Ovary (tissue), 9 donors: ENCODE data around the gene DCAF11. TPM values are rescaled to one million over a fixed set of nuclear protein-coding genes. Genes with fewer than 3 reads are reported as not detected.

Experiments used
- DNase-seq, 5 donors: peaks; one replicate each; pipeline ENCODE4 v3.0.0-alpha.2; 2019 to 2020
- H3K27ac ChIP-seq, 2 donors: fragments of 200-600 bp; one replicate each; pipeline versions ENCODE4 v1.5.1 to v1.8.0; 2019 to 2022
- H3K27me3 ChIP-seq: fragments of 200-600 bp; one replicate; pipeline ENCODE4 v1.8.0; 2022
- H3K36me3 ChIP-seq: fragments of 200-600 bp; sonication (generic); one replicate; pipeline ENCODE4 v1.5.1; 2019
- H3K4me1 ChIP-seq: one replicate; pipeline ENCODE4 v1.8.1; 2013; ENCODE audit warnings: mild to moderate bottlenecking, moderate library complexity; ENCODE audit not compliant: insufficient read depth
- H3K4me3 ChIP-seq: fragments of 200-600 bp; sonication (generic); one replicate; pipeline ENCODE4 v1.5.1; 2017
- H3K9me3 ChIP-seq, 2 donors: fragments of 200-600 bp in 1 of 2; sonication (generic) in 1 of 2; one replicate each; pipeline versions ENCODE4 v1.5.1 to v1.8.1; 2013 to 2019; ENCODE audit warnings: mild to moderate bottlenecking in 1 of 2, moderate library complexity in 1 of 2
- CTCF ChIP-seq, 3 donors: fragments of 450-650 bp in 2 of 3; fragments of 200-600 bp in 1 of 3; IDR thresholded peaks; one replicate each; pipeline versions ENCODE4 v1.5.1 to v1.8.0; 2016 to 2022; ENCODE audit warnings: antibody characterized with exemption in 3 of 3, mild to moderate bottlenecking in 1 of 3
- EP300 ChIP-seq: sonication (generic); formaldehyde crosslinking; IDR thresholded peaks from one replicate; pipeline ENCODE4 v1.6.1; 2017; ENCODE audit warnings: antibody characterized with exemption
- POLR2A ChIP-seq: fragments of 450-650 bp; IDR thresholded peaks from one replicate; pipeline ENCODE4 v1.6.1; 2017; ENCODE audit warnings: antibody characterized with exemption, mild to moderate bottlenecking, moderate library complexity
- WGBS, 3 donors: extraction: QIAGEN DNeasy Blood & Tissue Kit in 1 of 3; methylation state at CpG; one replicate each; pipeline versions ENCODE4 v1.1.5 to v1.1.7; 2013 to 2017; 5-methylcytosine and 5-hydroxymethylcytosine counted together
- intact Hi-C, 4 donors: fragments of 100-400 bp; cut with DNase I; formaldehyde crosslinking; loops; one replicate each; pipeline versions ENCODE4 v1.11.0 to v1.15.1; 2022 to 2023
- polyA plus RNA-seq, 2 donors: library from polyadenylated mRNA; stranded (reverse); fragments of 200-250 nt in 1 of 2; fragments of 350-450 nt in 1 of 2; fragmentation: Illumina TruSeq in 1 of 2; extraction: RNeasy Lipid Tissue Mini Kit (QIAGEN cat#74804) in 1 of 2; gene quantifications; one replicate each; pipeline ENCODE4 v1.2.3, GENCODE V29; 2013 to 2014
- total RNA-seq, 7 donors: library from RNA; depleted of rRNA in 2 of 7; stranded (reverse); fragments of >200 nt in 2 of 7; fragmentation: NEBNext Ultra II Directional in 3 of 7; extraction: Animal tissue kit (Norgen Biotek cat#: 25700) in 3 of 7; gene quantifications; one replicate each; pipeline versions ENCODE4 v1.1.0 to v1.2.4, GENCODE V29; 2016 to 2023
- donor health status: DM: no; HTN: no; CAD: no; lungs with moderate emphysema.
- donor health status: DM: no; HTN: no; CAD: no.
- donor health status: Bipolar disorder and iron deficiency.
- donor health status: DM: yes; HTN: yes; CAD: no.
- donor health status: DM: no; HTN: no; CAD: no.
- donor health status: DM: yes; HTN: yes; CAD: no.

DCAF11 gene
- total and polyA plus RNA-seq, 9 donors: 34.7 to 71.4 (median 51.5) TPM

GRCh38 chr14:24098927-24099813 lies 15.4 kb upstream of the DCAF11 start:
- H3K27ac ChIP-seq: no peak overlapping the region
- DNase-seq: peak in 1 of 5 donors; percentile 26
- H3K27me3 ChIP-seq: no peaks in the 10 kb centered on the region
- H3K4me1 ChIP-seq: no peaks in the 10 kb centered on the region
- no peaks in the 10 kb centered on the region for H3K36me3 ChIP-seq
- intact Hi-C loops: loop anchor here in 1 of 4 donors (10.0 kb wide), 1 partner anchor 114 kb away; the partner anchor contains the start of gene DHRS4L2
- 89 to 90% (median 89%) methylated on average over 17 of the region's 17 CpGs for WGBS, 3 donors
- H3K4me3 ChIP-seq: no peak overlapping the region
- H3K9me3 ChIP-seq: no peaks in the 10 kb centered on the region
- TF ChIP-seq EP300: no peak
- TF ChIP-seq CTCF (IDR thresholded peaks at IDR 0.05): no peak
- no peak for TF ChIP-seq POLR2A

GRCh38 chr14:24100197-24100981 lies 14.2 kb upstream of the DCAF11 start:
- no peak for TF ChIP-seq CTCF (IDR thresholded peaks at IDR 0.05)
- TF ChIP-seq POLR2A: no peak
- no peak for TF ChIP-seq EP300
- no peak for DNase-seq
- Histone ChIP-seq H3K4me1 (no peaks in the 10 kb centered on the region), H3K36me3 (no peaks in the 10 kb centered on the region), H3K27ac (no peak overlapping the region), H3K27me3 (no peaks in the 10 kb centered on the region), H3K9me3 (no peaks in the 10 kb centered on the region), H3K4me3 (no peak overlapping the region)
- intact Hi-C loops: loop anchor here in 3 of 4 donors (5.0 to 10.0 kb wide), 2 partner anchors 38 to 46 kb away; partner anchors contain the start of gene CARMIL3 (in 2 of the 3)
- WGBS, 3 donors: 78 to 87% (median 80%) methylated on average over 4 of the region's 4 CpGs

GRCh38 chr14:24100982-24101494 lies 13.5 kb upstream of the DCAF11 start:
- intact Hi-C loops: loop anchor here in 3 of 4 donors (5.0 to 10.0 kb wide), 2 partner anchors 39 to 46 kb away; partner anchors contain the start of gene CARMIL3 (in 2 of the 3)
- TF ChIP-seq EP300 (no peak), CTCF (IDR thresholded peaks at IDR 0.05) (no peak), POLR2A (no peak)
- Histone ChIP-seq H3K27ac (no peak overlapping the region), H3K4me3 (no peak overlapping the region), H3K27me3 (no peaks in the 10 kb centered on the region), H3K36me3 (no peaks in the 10 kb centered on the region), H3K9me3 (no peaks in the 10 kb centered on the region), H3K4me1 (no peaks in the 10 kb centered on the region)
- 83 to 100% (median 93%) methylated on average over 3 of the region's 3 CpGs for WGBS, 3 donors
- no peak for DNase-seq
